PC-9 (cell line): ENCODE measurements around the gene SORBS1.

Experiments used
- CTCF ChIP-seq: fragments of 200-600 bp; sonication (generic); conservative IDR thresholded peaks from 2 replicates; pipeline ENCODE4 v1.6.1; 2017; ENCODE audit warnings: mixed run types, antibody characterized with exemption, mild to moderate bottlenecking, moderate library complexity
- EZH2 ChIP-seq: fragments of 200-600 bp; sonication (generic); IDR thresholded peaks from 2 replicates; pipeline ENCODE4 v1.8.0; 2017; ENCODE audit warnings: antibody characterized with exemption, low read depth

DNA sequence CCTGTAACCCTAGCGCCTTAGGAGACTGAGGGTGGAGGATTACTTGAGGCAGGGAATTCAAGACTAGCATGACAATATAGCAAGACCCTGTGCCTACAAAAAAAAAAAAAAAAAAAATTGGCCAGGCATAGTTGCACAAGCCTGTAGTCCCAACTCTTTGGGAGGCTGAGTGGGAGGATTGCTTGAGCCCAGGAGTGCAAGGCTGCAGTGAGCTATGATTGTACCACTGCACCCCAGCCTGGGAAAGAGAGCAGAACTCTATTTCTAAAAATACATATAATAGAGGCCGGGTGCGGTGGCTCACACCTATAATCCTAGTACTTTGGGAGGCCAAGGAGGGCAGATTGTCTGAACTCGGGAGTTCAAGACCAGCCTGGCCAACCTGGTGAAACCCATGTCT, 10.2 kb upstream of the SORBS1 start:
- TF ChIP-seq CTCF (no peak), EZH2 (no peak)
